Measurements from ENCODE around the gene LRIT1.

The LRIT1 gene

DNA sequence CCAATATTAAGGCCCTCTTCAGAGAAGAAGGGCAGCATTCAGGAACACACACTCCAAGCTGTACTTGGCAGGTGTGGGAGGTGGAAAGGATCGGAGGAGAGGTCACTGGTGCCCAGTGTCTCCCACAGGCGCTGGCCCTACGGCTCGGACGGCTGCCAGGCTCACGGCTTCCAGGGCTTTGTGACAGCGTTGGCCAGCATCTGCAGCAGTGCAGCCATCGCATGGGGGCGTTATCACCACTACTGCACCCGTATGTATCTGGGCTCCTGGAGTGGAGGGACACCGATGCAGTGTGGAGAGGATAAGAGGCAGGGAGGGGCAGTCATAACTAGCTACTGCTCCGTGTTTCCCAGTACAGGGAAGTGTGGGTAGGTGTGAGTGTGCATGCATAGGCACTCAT is 7.4 kb upstream of the LRIT1 start:
- no peak for DNase-seq

GRCh38 chr10:84247496-84247895 is 6.2 kb upstream of the LRIT1 start:
- DNase-seq = no peak

- no peak for DNase-seq
Observed at GRCh38 chr10:84244651-84245270, 3.4 kb upstream of the LRIT1 start, which contains the start of gene RGR. Gene RGR, plus strand, starts transcription at chr10:84245053. Its CDS starts 38 bp downstream, at chr10:84245091.

GRCh38 chr10:84243759-84244158 is 2.4 kb upstream of the LRIT1 start:
- no peak for DNase-seq

DNA sequence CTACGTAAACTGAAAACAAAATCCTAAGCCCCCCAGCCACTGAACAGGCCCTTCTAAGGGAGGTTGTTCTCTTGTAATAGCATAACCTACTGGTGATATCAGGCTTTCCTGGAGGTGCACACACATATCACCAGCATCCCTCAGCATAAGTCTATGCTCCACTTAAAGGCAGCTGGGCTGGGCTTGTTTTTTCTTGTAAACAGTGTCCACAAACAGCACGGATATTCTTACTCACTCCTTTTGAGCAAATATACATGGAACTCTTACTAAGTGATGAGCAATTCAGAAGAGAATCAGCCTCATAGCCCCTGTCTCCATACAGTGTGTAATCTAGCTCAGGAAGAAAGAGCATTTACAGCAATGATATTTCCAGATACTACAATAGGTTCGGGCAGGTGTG is 2.4 kb downstream of the LRIT1 start:
- no peak for DNase-seq

DNA sequence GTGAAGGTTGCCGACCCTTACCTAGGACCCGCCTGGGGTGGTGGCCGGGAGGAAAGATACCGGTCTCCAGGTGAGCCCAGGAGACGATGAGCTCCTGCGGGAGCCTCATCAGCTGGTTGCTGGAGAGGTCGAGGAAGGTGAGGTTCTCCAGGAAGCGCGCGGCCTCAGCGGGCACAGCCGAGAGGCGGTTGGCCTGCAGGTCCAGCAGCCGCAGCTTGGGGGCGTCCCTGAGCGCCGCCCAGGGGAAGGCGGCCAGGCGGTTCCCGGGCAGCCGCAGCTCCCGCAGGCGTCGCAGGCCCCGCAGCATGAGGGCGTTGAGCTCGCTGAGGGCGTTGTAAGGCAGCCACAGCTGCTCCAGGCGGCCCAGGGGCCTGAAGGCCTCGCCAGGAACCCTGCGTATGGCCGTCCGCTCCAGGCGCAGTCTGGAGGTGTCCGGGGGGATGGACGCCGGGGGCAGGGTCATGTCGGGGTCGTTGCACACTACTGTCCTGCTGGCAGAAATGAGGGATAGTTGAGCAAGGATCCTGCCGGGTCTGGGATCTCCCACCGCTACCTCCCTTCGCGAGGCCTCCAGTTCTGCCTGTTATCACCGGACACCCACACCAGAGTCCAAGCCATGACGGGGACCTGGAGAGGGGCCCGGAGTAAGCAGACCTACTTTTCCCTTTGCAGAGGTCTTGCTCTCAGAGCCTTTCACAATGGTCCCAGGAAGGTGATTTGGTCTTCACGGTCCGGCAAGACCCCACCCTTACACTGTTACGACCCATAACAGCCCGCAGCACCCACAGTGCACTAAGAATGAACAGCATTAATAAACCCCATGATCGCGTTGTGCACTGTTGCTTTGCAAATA is 3.9 kb downstream of the LRIT1 start:
- DNase-seq = no peak

- DNase-seq = no peak
Observed at GRCh38 chr10:84236807-84237198, 4.5 kb downstream of the LRIT1 start.

- no peak for DNase-seq
Observed at GRCh38 chr10:84235096-84235495, 6.2 kb downstream of the LRIT1 start.

DNA sequence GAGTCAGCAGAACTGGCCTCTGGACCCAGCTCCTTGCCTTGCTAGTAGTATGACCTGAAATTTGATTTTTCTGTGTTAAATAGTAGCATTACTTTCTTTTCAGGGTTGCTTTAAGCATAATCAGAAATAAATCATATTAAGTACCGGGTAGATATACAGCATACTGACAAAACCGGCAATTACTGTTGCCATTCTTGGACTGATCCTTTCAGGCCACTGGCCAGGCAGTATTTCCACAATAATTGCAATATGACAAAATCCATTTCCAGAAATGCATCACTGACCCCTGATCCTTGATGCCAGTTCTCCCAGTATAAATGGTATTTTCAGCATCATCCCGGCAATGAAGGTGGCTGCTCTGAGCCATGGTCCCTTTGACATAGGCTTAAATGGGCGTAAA is 6.9 kb downstream of the LRIT1 start:
- no peak for DNase-seq

- DNase-seq = no peak
Observed at GRCh38 chr10:84233940-84234339, 7.4 kb downstream of the LRIT1 start.

GRCh38 chr10:84232376-84232775 is 9.0 kb downstream of the LRIT1 start:
- DNase-seq = no peak

DNA sequence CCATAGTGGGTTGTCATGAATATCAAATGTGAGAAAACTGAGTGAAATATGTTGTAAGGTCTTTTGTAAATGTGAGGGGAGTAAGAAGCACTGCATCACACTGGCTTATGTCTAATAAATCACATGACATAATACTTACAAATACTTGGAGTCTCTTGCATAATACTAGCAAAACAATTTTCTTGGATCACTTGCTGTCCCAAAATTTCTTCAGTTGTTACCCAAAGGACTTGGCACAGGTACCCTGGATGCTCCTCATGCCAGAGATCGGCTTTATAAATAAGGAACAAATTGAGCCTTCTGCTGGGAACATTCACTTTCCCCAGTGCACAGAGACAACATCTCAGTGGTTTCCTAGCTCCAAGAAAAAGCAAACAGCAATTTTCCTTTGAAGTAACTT is 11.0 kb downstream of the LRIT1 start:
- DNase-seq = no peak

- no peak for DNase-seq
Observed at GRCh38 chr10:84227810-84228209, 13.5 kb downstream of the LRIT1 start.

DNA sequence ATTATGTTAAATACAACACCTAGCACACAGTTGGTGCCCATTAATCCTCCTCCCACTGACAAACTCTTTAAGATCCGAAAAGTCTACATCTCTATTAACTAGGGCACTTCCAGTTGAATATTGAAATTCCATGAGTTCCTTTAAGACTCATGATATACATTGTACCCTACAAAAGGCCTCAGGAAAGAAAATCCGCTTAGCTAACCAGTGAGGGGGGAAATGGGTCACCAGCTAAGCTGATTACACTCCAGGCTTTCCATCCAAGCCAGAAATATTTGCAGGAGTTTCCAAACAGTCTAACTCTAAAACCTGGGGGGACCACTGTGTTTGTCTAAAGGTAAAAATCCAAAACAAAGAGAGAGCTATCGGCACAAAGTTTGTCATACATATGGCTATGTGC is 14.7 kb downstream of the LRIT1 start:
- no peak for DNase-seq

DNA sequence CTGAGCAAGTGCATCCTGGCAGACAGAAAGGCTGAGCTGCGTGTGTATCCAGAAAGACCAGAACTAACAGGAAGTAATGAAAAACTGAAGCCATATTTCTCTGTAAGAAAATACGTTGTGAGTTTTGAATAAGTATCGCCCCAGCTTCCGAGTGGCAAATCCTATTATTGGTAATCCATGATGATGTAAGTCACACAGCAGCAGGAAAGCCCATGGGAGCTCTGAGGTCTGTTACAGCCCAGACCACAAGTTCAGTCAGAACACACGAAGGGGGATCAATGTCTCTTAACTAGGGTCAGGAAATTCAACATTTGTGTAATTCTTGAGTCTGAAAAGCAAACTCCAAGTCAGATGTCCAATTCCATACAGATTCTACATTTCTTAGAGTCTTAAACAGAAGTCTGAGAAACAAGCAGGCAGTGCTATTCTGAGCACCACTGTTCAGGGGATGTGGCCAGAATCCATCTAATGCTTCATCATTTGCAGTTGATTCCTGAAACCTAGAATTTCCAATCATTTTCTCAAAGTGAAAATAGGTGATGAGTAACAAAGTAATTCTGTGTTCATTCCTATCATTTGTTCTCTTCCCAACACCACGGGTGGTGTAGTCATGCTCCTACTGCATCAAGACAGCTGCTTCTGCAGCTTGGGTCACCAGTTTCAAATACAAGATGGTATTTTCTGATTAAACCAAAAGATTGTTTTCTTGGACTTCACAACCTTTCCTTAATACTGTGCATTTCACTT is 15.7 kb downstream of the LRIT1 start, which contains the start of gene LRIT2:
Gene LRIT2 (minus strand): TSS at position 118 of the 747 bp plus-strand sequence. CDS start 24 bp downstream, at position 94.
- DNase-seq = no peak

GRCh38 chr10:84224411-84225028 is 16.8 kb downstream of the LRIT1 start:
- DNase-seq = no peak

DNA sequence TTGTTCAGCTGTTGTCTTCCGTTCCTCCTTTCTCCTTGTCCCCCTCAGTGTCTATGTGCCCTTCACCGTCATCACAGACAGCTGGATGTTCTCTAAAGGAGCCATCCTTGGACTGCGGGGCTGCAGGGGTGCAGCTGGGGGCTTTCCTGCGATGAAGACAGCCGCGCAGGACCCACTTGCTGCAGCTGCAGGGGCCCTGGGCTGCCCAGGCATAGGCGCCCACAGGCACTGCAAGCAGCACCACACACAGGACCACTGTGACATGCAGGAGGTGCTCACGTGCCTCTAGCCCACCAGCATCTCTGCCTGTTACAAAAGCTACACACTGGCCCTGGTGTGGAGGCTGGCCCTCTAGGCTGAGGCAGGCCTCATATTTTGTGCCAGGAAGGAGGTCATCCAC is 19.4 kb downstream of the LRIT1 start:
- DNase-seq = no peak

DNA sequence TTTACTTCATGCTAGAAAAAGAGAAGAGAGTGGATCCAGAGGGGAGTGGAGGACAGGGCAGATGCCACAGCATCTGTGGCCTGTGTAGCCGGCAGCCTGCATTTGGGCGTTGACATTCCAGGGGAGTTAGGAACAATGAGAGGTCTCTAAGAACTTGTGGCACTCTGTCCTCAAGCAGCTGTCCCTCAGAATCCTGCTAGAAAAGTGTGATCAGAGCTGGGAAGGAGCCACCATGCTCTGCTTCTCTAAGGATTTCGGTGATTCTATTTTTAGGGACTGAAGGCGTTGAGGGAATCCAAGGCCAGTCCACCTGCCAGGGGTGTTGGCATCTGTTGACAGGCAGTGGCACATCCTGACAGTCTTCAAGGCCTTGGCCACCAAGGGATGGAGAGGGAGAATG is 23.6 kb downstream of the LRIT1 start:
- no peak for DNase-seq

DNA sequence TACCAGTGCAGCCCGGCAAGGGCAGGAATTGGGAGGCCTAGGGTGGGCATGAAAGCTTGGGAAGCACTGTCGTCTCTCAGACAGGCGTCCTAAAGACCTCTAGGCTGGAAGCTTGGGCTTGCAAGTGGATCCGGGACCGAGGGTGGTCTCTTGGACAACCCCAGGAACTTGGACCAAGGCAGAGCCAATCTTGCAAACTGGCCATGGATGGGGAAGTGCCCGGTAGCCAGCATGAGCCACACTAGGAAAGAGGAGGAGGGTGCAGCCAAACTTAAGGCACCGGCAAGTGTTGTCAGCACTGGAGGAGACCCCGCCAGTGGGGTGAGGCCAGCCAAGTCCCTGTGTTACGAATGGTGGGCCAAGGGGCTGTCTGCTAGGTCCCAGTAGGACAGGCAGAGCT is 24.5 kb downstream of the LRIT1 start:
- no peak for DNase-seq

GRCh38 chr10:84214612-84215235 is 26.6 kb downstream of the LRIT1 start:
- DNase-seq = no peak

DNA sequence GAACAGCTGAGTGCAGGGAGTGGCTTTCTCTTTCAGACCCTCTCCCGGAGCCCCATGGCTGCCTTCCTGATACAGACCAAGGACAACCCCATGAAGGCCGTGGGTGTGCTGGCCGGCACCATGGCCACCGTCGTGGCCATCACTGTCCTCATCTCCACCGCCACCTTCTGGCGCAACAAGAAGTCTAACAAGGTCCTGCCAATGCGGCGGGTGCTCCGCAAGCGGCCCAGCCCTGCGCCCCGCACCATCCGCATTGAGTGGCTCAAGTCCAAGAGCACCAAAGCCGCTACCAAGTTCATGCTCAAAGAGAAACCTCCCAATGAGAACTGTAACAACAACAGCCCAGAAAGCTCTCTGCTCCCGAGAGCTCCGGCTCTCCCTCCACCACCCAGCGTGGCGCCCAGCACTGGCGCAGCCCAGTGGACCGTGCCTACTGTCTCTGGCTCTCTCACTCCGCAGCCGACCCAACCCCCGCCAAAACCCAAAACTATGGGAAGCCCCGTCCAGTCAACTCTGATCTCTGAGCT is 27.2 kb downstream of the LRIT1 start:
- no peak for DNase-seq

DNA sequence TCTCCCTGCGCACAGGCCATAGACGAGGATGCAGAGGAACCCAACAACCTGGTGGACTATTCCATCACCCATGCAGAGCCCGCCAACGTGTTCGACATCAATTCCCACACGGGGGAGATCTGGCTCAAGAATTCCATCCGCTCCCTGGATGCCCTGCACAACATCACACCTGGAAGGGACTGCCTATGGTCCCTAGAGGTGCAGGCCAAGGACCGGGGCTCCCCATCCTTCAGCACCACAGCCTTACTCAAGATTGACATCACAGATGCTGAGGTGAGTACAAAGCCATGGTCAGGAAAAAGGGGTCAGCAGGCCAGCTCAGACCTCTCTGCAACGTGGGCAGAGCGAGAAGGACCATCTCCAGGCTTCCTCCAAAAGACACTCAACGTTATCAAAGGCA is 28.3 kb downstream of the LRIT1 start:
- DNase-seq = no peak

- DNase-seq = no peak
Observed at GRCh38 chr10:84212014-84212413, 29.3 kb downstream of the LRIT1 start.

Measured in NCI-H2029 (cell line).